ENCODE data around the gene TMEM175. TPM values are rescaled to one million over a fixed set of nuclear protein-coding genes. Genes with fewer than 3 reads are reported as not detected.

Gene TMEM175
- total and polyA plus RNA-seq, 4 donors, result 23.7 to 43.7 (median 27.4) TPM

DNA sequence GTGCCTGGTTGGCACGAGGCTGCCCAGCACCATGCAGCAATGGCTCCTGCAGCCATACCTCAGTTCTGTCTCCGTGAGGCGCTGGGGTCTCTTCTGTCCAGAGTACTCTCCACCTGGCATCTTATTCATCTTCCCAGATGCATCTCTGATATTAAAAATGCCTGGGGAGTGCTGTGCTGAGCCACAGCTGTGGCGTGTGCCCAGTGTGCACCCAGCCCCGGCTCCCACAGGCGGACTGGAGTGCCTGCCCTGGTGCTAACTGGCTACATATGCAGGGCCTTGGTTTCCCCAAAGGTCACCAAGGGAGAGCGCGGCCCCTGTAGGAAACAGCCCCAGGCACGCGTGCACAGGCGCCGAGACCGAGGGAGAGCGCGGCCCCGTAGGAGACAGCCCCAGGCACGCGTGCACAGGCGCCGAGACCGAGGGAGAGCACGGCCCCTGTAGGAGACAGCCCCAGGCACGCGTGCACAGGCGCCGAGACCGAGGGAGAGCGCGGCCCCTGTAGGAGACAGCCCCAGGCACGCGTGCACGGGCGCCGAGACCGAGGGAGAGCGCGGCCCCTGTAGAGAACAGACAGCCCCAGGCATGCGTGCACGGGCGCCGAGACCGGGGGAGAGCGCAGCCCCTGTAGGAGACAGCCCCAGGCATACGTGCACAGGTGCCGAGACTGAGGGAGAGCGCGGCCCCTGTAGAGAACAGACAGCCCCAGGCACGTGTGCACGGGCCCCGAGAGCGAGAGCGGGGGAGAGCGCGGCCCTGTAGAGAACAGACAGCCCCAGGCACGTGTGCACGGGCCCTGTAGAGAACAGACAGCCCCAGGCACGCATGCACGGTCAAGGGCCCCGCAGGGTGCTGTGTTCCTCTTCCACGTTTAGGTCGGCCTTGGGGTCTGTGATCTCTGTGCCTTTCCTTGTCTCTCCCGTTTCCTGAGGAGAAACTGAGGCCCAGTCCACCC lies 14.5 kb downstream of the TMEM175 start:
- Histone ChIP-seq H3K4me1 (ENCODE audit: control insufficient read depth in 5 of 5, insufficient read depth in 5 of 5, low read length in 5 of 5) (peaks cover 0 to 9% (median 3%) of the 10 kb centered on the region in 5 donors), H3K9ac (ENCODE audit: insufficient read depth in 1 of 2, low read length in 2 of 2) (no peak overlapping the region), H3K36me3 (ENCODE audit: control insufficient read depth in 4 of 4, insufficient read depth in 4 of 4, low read length in 4 of 4) (peaks cover 0 to 6% (median 0%) of the 10 kb centered on the region in 4 donors), H3K27me3 (ENCODE audit: control insufficient read depth in 3 of 3, insufficient read depth in 3 of 3, low read length in 2 of 3) (no peaks in the 10 kb centered on the region), H3K4me3 (no peak overlapping the region), H3K27ac (ENCODE audit: low read depth in 1 of 2, low read length in 1 of 2) (no peak overlapping the region), H3K9me3 (ENCODE audit: control insufficient read depth in 4 of 4, insufficient read depth in 3 of 4, low read length in 3 of 4) (no peaks in the 10 kb centered on the region)
- TF ChIP-seq, protein P1, sequence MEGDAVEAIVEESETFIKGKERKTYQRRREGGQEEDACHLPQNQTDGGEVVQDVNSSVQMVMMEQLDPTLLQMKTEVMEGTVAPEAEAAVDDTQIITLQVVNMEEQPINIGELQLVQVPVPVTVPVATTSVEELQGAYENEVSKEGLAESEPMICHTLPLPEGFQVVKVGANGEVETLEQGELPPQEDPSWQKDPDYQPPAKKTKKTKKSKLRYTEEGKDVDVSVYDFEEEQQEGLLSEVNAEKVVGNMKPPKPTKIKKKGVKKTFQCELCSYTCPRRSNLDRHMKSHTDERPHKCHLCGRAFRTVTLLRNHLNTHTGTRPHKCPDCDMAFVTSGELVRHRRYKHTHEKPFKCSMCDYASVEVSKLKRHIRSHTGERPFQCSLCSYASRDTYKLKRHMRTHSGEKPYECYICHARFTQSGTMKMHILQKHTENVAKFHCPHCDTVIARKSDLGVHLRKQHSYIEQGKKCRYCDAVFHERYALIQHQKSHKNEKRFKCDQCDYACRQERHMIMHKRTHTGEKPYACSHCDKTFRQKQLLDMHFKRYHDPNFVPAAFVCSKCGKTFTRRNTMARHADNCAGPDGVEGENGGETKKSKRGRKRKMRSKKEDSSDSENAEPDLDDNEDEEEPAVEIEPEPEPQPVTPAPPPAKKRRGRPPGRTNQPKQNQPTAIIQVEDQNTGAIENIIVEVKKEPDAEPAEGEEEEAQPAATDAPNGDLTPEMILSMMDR (IDR thresholded peaks at IDR 0.05; ENCODE audit: control extremely low read depth, extremely low read depth), result no peak
- WGBS, 2 donors, result 73 to 74% methylated on average over 52 to 62 of the region's 62 CpGs
- no peak for ATAC-seq (ENCODE audit: insufficient read depth, low FRiP score)
- no peak for DNase-seq

DNA sequence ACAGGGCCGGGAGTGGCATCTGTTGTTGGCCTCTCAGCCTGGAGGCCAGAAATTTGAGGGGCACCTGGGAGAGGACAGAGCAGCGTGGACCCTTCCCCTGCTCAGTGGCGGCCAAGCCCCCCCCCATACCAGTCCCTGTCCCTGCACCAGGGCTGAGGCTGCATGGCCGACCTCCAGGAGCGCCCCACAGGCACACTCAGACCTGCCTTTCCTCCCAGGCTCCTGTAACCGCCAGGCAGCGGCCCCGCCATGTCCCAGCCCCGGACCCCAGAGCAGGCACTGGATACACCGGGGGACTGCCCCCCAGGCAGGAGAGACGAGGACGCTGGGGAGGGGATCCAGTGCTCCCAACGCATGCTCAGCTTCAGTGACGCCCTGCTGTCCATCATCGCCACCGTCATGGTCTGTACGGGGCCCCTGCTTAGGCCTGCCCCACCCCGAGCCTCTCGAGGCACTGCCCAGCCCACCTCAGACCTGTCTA lies 15.3 kb downstream of the TMEM175 start:
- TF ChIP-seq, protein P1 (IDR thresholded peaks at IDR 0.05; ENCODE audit: control extremely low read depth, extremely low read depth), result no peak
- peaks cover 0 to 8% (median 0%) of the 10 kb centered on the region in 4 donors for H3K36me3 ChIP-seq (ENCODE audit: control insufficient read depth in 4 of 4, insufficient read depth in 4 of 4, low read length in 4 of 4)
- WGBS, 2 donors, result 95 to 96% methylated on average over 19 of the region's 19 CpGs

DNA sequence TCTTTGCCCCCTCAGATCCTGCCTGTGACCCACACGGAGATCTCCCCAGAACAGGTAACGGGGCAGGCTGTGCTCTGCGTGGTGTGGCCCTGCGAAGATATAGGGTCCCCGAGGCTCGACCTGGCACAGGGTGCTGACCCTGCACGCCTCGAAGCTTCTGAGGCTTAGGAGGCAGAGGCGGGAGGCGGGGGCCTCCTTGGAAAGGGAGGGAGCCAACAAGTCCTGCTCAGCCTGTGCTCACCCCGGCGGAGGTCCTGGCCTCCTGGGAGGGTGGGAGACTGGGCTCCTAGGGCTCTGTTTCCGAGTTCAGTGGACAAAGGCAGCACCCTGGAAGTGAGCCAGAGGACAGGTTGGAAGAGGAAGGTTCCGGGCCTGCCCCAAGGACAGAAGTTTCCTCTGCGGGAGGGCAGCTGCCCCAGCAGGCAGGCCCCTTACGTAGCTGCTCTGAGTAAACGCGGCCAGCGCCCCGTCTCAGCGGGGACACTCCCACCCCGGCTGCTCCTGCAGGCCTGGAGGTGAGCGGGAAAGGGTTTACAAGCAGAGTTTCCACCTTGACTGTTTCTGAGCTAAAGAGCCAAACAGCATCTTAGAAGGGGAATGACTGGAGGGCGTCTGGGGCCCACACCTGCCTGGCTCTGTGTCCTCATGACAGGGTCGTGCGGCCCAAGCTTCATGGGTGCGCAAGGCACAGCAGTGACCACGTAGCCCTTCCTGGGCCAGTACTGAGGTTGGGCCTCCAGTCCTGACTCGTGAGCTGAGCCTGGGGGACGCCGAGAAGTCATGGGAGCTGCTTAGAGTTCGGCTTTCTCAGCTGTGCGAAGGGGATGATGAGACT lies 16.1 kb downstream of the TMEM175 start:
- no peak for ATAC-seq (ENCODE audit: insufficient read depth, low FRiP score)
- TF ChIP-seq, protein P1 (IDR thresholded peaks at IDR 0.05; ENCODE audit: control extremely low read depth, extremely low read depth), result no peak
- DNase-seq, result peak in 1 of 3 donors; percentile 10

More for the DNA sequence above, 15.3 kb downstream of the TMEM175 start:
- ATAC-seq (ENCODE audit: insufficient read depth, low FRiP score) (no peak), DNase-seq (peak in 1 of 3 donors; percentile 8)
- Histone ChIP-seq H3K4me1 (ENCODE audit: control insufficient read depth in 5 of 5, insufficient read depth in 5 of 5, low read length in 5 of 5) (peaks cover 0 to 9% (median 3%) of the 10 kb centered on the region in 5 donors), H3K27ac (ENCODE audit: low read depth in 1 of 2, low read length in 1 of 2) (no peak overlapping the region), H3K4me3 (no peak overlapping the region), H3K9me3 (ENCODE audit: control insufficient read depth in 4 of 4, insufficient read depth in 3 of 4, low read length in 3 of 4) (no peaks in the 10 kb centered on the region), H3K27me3 (ENCODE audit: control insufficient read depth in 3 of 3, insufficient read depth in 3 of 3, low read length in 2 of 3) (no peaks in the 10 kb centered on the region), H3K9ac (ENCODE audit: insufficient read depth in 1 of 2, low read length in 2 of 2) (no peak overlapping the region)

More for the DNA sequence above, 16.1 kb downstream of the TMEM175 start:
- no peaks in the 10 kb centered on the region for H3K27me3 ChIP-seq (ENCODE audit: control insufficient read depth in 3 of 3, insufficient read depth in 3 of 3, low read length in 2 of 3)
- H3K27ac ChIP-seq (ENCODE audit: low read depth in 1 of 2, low read length in 1 of 2), result no peak overlapping the region
- H3K9ac ChIP-seq (ENCODE audit: insufficient read depth in 1 of 2, low read length in 2 of 2), result no peak overlapping the region
- WGBS, 2 donors, result 85 to 87% methylated on average over 33 of the region's 33 CpGs
- H3K4me3 ChIP-seq, result no peak overlapping the region
- H3K9me3 ChIP-seq (ENCODE audit: control insufficient read depth in 4 of 4, insufficient read depth in 3 of 4, low read length in 3 of 4), result no peaks in the 10 kb centered on the region
- peaks cover 0 to 9% (median 3%) of the 10 kb centered on the region in 5 donors for H3K4me1 ChIP-seq (ENCODE audit: control insufficient read depth in 5 of 5, insufficient read depth in 5 of 5, low read length in 5 of 5)
- peaks cover 0 to 13% (median 0%) of the 10 kb centered on the region in 4 donors for H3K36me3 ChIP-seq (ENCODE audit: control insufficient read depth in 4 of 4, insufficient read depth in 4 of 4, low read length in 4 of 4)
